Stomach (tissue), 9 donors: ENCODE data around the gene POR. TPM values are rescaled to one million over a fixed set of nuclear protein-coding genes. Genes with fewer than 3 reads are reported as not detected.

Source experiments
- DNase-seq, 2 donors: peaks; one replicate each; pipeline versions ENCODE4 v3.0.0 to v3.0.0-alpha.2; 2013 to 2019
- H3K27ac ChIP-seq, 5 donors: fragments of 200-600 bp in 4 of 5; sonication (generic) in 4 of 5; one replicate each; pipeline ENCODE4 v1.5.1; 2013 to 2019; ENCODE audit warnings: mild to moderate bottlenecking in 1 of 5, moderate library complexity in 1 of 5
- H3K27me3 ChIP-seq, 3 donors: fragments of 200-600 bp; sonication (generic); one replicate each; pipeline ENCODE4 v1.5.1; 2017 to 2019; ENCODE audit warnings: mixed run types in 1 of 3
- H3K36me3 ChIP-seq, 4 donors: fragments of 200-600 bp; sonication (generic); 1 replicate in 3 of 4; 2 replicates in 1 of 4; pipeline ENCODE4 v1.5.1; 2016 to 2019
- H3K4me1 ChIP-seq, 4 donors: fragments of 200-600 bp; sonication (generic); one replicate each; pipeline ENCODE4 v1.5.1; 2016 to 2019
- H3K4me3 ChIP-seq, 4 donors: fragments of 200-600 bp; sonication (generic) in 3 of 4; one replicate each; pipeline ENCODE4 v1.5.1; 2016 to 2019; ENCODE audit warnings: mild to moderate bottlenecking in 1 of 4
- H3K9me3 ChIP-seq, 4 donors: fragments of 200-600 bp; sonication (generic); one replicate each; pipeline ENCODE4 v1.5.1; 2016 to 2019
- CTCF ChIP-seq, 7 experiments: fragments of 450-650 bp in 4 of 7; fragments of 200-600 bp in 3 of 7; sonication (generic) in 3 of 7; IDR thresholded peaks; one replicate each; pipeline ENCODE4 v1.5.1; 2016 to 2019; ENCODE audit warnings: antibody characterized with exemption in 7 of 7, control low read depth in 2 of 7, mild to moderate bottlenecking in 1 of 7
- EP300 ChIP-seq: sonication (generic); formaldehyde crosslinking; IDR thresholded peaks from one replicate; pipeline ENCODE4 v1.6.1; 2017; ENCODE audit warnings: antibody characterized with exemption
- POLR2A ChIP-seq, 4 donors: fragments of 450-650 bp; IDR thresholded peaks; one replicate each; pipeline ENCODE4 v1.6.1; 2016; ENCODE audit warnings: antibody characterized with exemption in 4 of 4, control low read depth in 2 of 4, mild to moderate bottlenecking in 1 of 4, moderate library complexity in 1 of 4
- POLR2AphosphoS5 ChIP-seq, 3 donors: sonication (generic); formaldehyde crosslinking; IDR thresholded peaks; one replicate each; pipeline ENCODE4 v1.6.1; 2016; ENCODE audit warnings: antibody characterized with exemption in 3 of 3
- WGBS, 5 donors: extraction: QIAGEN DNeasy Blood & Tissue Kit in 3 of 5; methylation state at CpG; one replicate each; pipeline versions ENCODE4 v1.1.5 to v1.1.7; 2013 to 2018; 5-methylcytosine and 5-hydroxymethylcytosine counted together
- intact Hi-C: fragments of 100-400 bp; cut with DNase I; formaldehyde crosslinking; loops from one replicate; pipeline ENCODE4 v1.15.1; 2023; ENCODE audit warnings: low total_unique reads
- polyA plus RNA-seq, 3 donors: library from polyadenylated mRNA; stranded (reverse); fragments of 200-250 nt; gene quantifications; one replicate each; pipeline ENCODE4 v1.2.3, GENCODE V29; 2013
- total RNA-seq, 5 donors: library from RNA; depleted of rRNA; stranded (reverse); fragments of >200 nt; gene quantifications; one replicate each; pipeline versions ENCODE4 v1.1.0 to v1.2.3, GENCODE V29; 2014 to 2016
- donor health status: healthy with polysubstance abuse.
- donor health status: Bipolar disorder and iron deficiency.
- donor health status: healthy.

The POR gene
- total and polyA plus RNA-seq, 8 donors, result 30.4 to 304 (median 67.3) TPM

GRCh38 chr7:75995052-75995471 lies 80.1 kb downstream of the POR start:
- 37 to 59% (median 41%) methylated on average over 8 to 11 of the region's 11 CpGs for WGBS, 5 donors
- peak overlapping the region; percentile 95 to 98 (median 97) for H3K27ac ChIP-seq
- DNase-seq, result peak in 1 of 2 donors; percentile 65
- H3K27me3 ChIP-seq, result no peaks in the 10 kb centered on the region
- H3K4me1 ChIP-seq, result peaks cover 22 to 48% (median 32%) of the 10 kb centered on the region in 4 donors
- peak overlapping the region; percentile 79 to 94 (median 91) for H3K4me3 ChIP-seq
- H3K36me3 ChIP-seq, result peaks cover 6 to 26% (median 16%) of the 10 kb centered on the region in 4 donors
- TF ChIP-seq EP300 (no peak), POLR2A (IDR thresholded peaks at IDR 0.05) (no peak), POLR2AphosphoS5 (IDR thresholded peaks at IDR 0.05) (no peak), CTCF (IDR thresholded peaks at IDR 0.05) (no peak)
- H3K9me3 ChIP-seq, result no peaks in the 10 kb centered on the region
- intact Hi-C loops, result no loop called here

- WGBS, 5 donors, result 96 to 100% (median 98%) methylated on average over 5 of the region's 5 CpGs
- TF ChIP-seq POLR2A (IDR thresholded peaks at IDR 0.05) (no peak), POLR2AphosphoS5 (IDR thresholded peaks at IDR 0.05) (no peak), EP300 (no peak), CTCF (IDR thresholded peaks at IDR 0.05) (no peak)
- intact Hi-C loops, result no loop called here
- H3K4me1 ChIP-seq, result peaks cover 19 to 39% (median 28%) of the 10 kb centered on the region in 4 donors
- no peak for DNase-seq
- H3K27me3 ChIP-seq, result no peaks in the 10 kb centered on the region
- H3K27ac ChIP-seq, result no peak overlapping the region
- H3K36me3 ChIP-seq, result peaks cover 15 to 35% (median 25%) of the 10 kb centered on the region in 4 donors
- no peak overlapping the region for H3K4me3 ChIP-seq
- no peaks in the 10 kb centered on the region for H3K9me3 ChIP-seq
Measured at GRCh38 chr7:75995996-75996395, 81.0 kb downstream of the POR start.

- H3K27me3 ChIP-seq, result no peaks in the 10 kb centered on the region
- DNase-seq, result no peak
- H3K27ac ChIP-seq, result peak overlapping the region in 1 of 5 donors; percentile 63
- intact Hi-C loops, result no loop called here
- no peak for TF ChIP-seq CTCF (IDR thresholded peaks at IDR 0.05)
- no peak for TF ChIP-seq POLR2AphosphoS5 (IDR thresholded peaks at IDR 0.05)
- no peak for TF ChIP-seq POLR2A (IDR thresholded peaks at IDR 0.05)
- TF ChIP-seq EP300, result no peak
- H3K4me3 ChIP-seq, result no peak overlapping the region
- 73 to 91% (median 83%) methylated on average over 3 to 4 of the region's 4 CpGs for WGBS, 5 donors
- H3K9me3 ChIP-seq, result no peaks in the 10 kb centered on the region
- H3K4me1 ChIP-seq, result peaks cover 19 to 35% (median 27%) of the 10 kb centered on the region in 4 donors
- peaks cover 15 to 40% (median 30%) of the 10 kb centered on the region in 4 donors for H3K36me3 ChIP-seq
Measured at GRCh38 chr7:75996476-75996875, 81.5 kb downstream of the POR start.

GRCh38 chr7:75998038-75998437 lies 83.1 kb downstream of the POR start:
- Histone ChIP-seq H3K27me3 (no peaks in the 10 kb centered on the region), H3K9me3 (no peaks in the 10 kb centered on the region), H3K36me3 (peaks cover 15 to 43% (median 35%) of the 10 kb centered on the region in 4 donors), H3K4me1 (peaks cover 17 to 25% (median 19%) of the 10 kb centered on the region in 4 donors), H3K27ac (peak overlapping the region in 1 of 5 donors; percentile 2), H3K4me3 (no peak overlapping the region)
- no peak for TF ChIP-seq CTCF (IDR thresholded peaks at IDR 0.05)
- TF ChIP-seq POLR2A (IDR thresholded peaks at IDR 0.05), result no peak
- no peak for TF ChIP-seq EP300
- DNase-seq, result no peak
- intact Hi-C loops, result no loop called here
- 93 to 100% (median 100%) methylated on average over 1 of the region's 1 CpG for WGBS, 5 donors
